ENCODE results near the gene TRPM8.

Gene TRPM8

DNA sequence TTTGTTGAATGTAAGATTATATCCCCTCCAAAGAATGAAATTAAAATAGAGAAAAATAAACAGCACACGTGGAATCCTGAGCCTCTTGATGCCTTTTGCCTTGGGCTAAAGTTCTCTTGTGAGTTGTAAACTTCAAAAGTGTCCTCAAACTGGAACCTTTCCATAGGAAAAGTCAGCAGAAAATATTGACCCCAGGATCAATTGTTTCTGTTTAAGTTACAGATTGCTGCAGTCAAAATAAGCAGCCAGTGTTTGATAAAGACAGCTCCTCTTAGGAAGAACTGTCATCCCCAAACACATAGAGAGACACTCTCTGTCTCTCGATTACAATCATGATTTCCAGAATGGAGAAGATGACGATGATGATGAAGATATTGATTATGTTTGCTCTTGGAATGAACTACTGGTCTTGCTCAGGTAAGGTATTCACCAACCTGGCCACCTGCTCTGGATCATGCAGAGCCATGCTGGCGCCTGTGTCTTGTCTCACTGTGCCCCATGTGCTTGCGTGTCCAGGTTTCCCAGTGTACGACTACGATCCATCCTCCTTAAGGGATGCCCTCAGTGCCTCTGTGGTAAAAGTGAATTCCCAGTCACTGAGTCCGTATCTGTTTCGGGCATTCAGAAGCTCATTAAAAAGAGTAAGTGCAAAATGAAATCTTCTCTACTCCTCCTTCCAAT lies 133.4 kb downstream of the TRPM8 start, which contains the start of gene SPP2:
SPP2 (plus strand) TSS at position 248 of the 681 bp plus-strand sequence; CDS start at position 333, 85 bp downstream.
- DNase-seq, result no peak

GRCh38 chr2:234051374-234052070 lies 134.3 kb downstream of the TRPM8 start:
- no peak for DNase-seq

- no peak for DNase-seq
Measured at GRCh38 chr2:234058881-234059280, 141.7 kb downstream of the TRPM8 start.

- DNase-seq, result no peak
Measured at GRCh38 chr2:234060236-234060635, 143.1 kb downstream of the TRPM8 start.

DNA sequence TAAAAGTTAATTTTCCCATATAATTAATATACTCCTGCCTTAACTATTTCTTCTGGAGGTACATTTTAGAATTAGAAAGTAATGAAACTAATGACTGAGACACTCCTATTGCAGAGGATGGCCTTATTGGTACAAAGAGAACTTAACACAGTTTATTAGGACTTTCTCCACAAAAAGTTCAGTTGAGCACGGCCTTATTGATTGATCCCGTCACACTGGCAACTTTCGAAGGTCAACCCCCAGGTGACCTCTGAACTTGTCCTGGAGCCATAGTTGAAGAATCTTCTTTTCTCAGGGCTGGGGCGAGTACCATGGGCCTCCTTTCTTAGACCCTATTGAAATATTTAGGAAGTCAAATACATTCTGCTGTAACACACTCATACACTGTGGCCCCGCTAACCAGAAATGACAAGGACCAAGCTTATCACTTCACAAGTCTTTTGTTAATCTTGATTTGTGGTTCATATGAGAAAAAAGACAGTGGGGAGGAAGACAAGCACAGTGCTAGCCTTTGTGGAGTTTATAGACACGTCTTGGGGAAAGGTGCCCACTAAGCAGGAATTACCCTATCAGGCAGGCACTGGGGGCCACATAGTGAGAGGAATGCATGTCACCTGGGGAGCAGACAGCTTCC lies 144.6 kb downstream of the TRPM8 start:
- DNase-seq, result no peak

DNA sequence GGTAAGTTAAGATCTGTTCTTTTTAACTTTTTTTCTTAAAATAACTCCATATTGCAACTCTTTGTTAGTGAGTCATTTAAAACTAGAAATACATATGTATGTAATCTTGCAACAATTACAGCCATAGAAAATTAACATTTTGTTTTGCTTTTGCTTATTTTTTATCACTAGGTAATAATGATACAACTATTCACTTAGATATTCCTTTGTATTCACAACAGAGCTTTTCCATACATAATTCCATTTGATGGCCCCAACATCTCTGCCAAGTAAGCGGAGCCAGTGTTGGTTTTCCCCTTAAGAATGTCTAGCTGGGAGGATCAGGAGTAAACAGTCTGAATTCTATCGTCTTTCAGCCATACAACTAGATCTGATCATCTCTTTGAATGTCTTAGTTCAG lies 149.4 kb downstream of the TRPM8 start:
- DNase-seq, result no peak
